Testis (tissue), 3 donors: ENCODE data around the gene CHMP2A. TPM values are rescaled to one million over a fixed set of nuclear protein-coding genes. Genes with fewer than 3 reads are reported as not detected.

Source experiments
- DNase-seq: peaks from one replicate; pipeline ENCODE4 v3.0.0-alpha.2; 2019
- H3K27ac ChIP-seq, 2 donors: fragments of 200-600 bp; sonication (generic); one replicate each; pipeline ENCODE4 v1.5.1; 2019
- H3K27me3 ChIP-seq: fragments of 200-600 bp; sonication (generic); one replicate; pipeline ENCODE4 v1.5.1; 2019
- H3K36me3 ChIP-seq: fragments of 200-600 bp; sonication (generic); one replicate; pipeline ENCODE4 v1.5.1; 2017; ENCODE audit warnings: low read depth; ENCODE audit errors: missing control alignments
- H3K4me1 ChIP-seq: fragments of 200-600 bp; sonication (generic); one replicate; pipeline ENCODE4 v1.5.1; 2019
- H3K4me3 ChIP-seq, 2 donors: fragments of 200-600 bp; sonication (generic); one replicate each; pipeline ENCODE4 v1.5.1; 2017 to 2019
- H3K9me3 ChIP-seq: fragments of 200-600 bp; sonication (generic); one replicate; pipeline ENCODE4 v1.5.1; 2017
- POLR2A ChIP-seq: fragments of 450-650 bp; IDR thresholded peaks from one replicate; pipeline ENCODE4 v1.6.1; 2017; ENCODE audit warnings: antibody characterized with exemption, mild to moderate bottlenecking, moderate library complexity
- WGBS, 2 donors: methylation state at CpG; one replicate each; pipeline ENCODE4 v1.1.5; 2018; 5-methylcytosine and 5-hydroxymethylcytosine counted together
- intact Hi-C: fragments of 100-400 bp; cut with DNase I; formaldehyde crosslinking; loops from one replicate; pipeline ENCODE4 v1.15.1; 2023; ENCODE audit warnings: low total_unique reads
- polyA plus RNA-seq: library from polyadenylated mRNA; stranded (reverse); fragments of 350-450 nt; fragmentation: Illumina TruSeq; extraction: RNeasy Lipid Tissue Mini Kit (QIAGEN cat#74804); gene quantifications from one replicate; pipeline ENCODE4 v1.2.3, GENCODE V29; 2014; ENCODE audit warnings: low read depth, low replicate concordance; ENCODE audit not compliant: insufficient read depth
- total RNA-seq, 2 donors: library from RNA; depleted of rRNA; stranded (reverse); fragments of >200 nt; gene quantifications; one replicate each; pipeline ENCODE4 v1.2.3, GENCODE V29; 2016
- TF ChIP-seq, protein P1 (sequence below), 3 experiments: fragments of 450-650 bp in 2 of 3; fragments of 200-600 bp in 1 of 3; sonication (generic) in 1 of 3; IDR thresholded peaks; one replicate each; pipeline ENCODE4 v1.5.1; 2016 to 2019; ENCODE audit warnings: antibody characterized with exemption in 3 of 3, mild to moderate bottlenecking in 2 of 3, moderate library complexity in 1 of 3

Gene CHMP2A
- total and polyA plus RNA-seq, 3 donors from 2014 or later: 115 to 155 (median 126) TPM

- WGBS, 2 donors: 0 to 1% methylated on average over 11 to 12 of the region's 14 CpGs
- H3K4me1 ChIP-seq: peaks cover 19% of the 10 kb centered on the region
- peak; percentile 72 for DNase-seq
- H3K9me3 ChIP-seq: no peaks in the 10 kb centered on the region
- no peaks in the 10 kb centered on the region for H3K36me3 ChIP-seq
- TF ChIP-seq POLR2A: no peak
- TF ChIP-seq, protein P1, sequence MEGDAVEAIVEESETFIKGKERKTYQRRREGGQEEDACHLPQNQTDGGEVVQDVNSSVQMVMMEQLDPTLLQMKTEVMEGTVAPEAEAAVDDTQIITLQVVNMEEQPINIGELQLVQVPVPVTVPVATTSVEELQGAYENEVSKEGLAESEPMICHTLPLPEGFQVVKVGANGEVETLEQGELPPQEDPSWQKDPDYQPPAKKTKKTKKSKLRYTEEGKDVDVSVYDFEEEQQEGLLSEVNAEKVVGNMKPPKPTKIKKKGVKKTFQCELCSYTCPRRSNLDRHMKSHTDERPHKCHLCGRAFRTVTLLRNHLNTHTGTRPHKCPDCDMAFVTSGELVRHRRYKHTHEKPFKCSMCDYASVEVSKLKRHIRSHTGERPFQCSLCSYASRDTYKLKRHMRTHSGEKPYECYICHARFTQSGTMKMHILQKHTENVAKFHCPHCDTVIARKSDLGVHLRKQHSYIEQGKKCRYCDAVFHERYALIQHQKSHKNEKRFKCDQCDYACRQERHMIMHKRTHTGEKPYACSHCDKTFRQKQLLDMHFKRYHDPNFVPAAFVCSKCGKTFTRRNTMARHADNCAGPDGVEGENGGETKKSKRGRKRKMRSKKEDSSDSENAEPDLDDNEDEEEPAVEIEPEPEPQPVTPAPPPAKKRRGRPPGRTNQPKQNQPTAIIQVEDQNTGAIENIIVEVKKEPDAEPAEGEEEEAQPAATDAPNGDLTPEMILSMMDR (IDR thresholded peaks at IDR 0.05): peak in 1 of 3 experiments; percentile 56
- peak overlapping the region; percentile 94 to 97 for H3K27ac ChIP-seq
- peak overlapping the region; percentile 81 to 94 for H3K4me3 ChIP-seq
- intact Hi-C loops: no loop called here
- no peaks in the 10 kb centered on the region for H3K27me3 ChIP-seq
Observed at GRCh38 chr19:58519087-58519354, 35.9 kb downstream of the CHMP2A start.

DNA sequence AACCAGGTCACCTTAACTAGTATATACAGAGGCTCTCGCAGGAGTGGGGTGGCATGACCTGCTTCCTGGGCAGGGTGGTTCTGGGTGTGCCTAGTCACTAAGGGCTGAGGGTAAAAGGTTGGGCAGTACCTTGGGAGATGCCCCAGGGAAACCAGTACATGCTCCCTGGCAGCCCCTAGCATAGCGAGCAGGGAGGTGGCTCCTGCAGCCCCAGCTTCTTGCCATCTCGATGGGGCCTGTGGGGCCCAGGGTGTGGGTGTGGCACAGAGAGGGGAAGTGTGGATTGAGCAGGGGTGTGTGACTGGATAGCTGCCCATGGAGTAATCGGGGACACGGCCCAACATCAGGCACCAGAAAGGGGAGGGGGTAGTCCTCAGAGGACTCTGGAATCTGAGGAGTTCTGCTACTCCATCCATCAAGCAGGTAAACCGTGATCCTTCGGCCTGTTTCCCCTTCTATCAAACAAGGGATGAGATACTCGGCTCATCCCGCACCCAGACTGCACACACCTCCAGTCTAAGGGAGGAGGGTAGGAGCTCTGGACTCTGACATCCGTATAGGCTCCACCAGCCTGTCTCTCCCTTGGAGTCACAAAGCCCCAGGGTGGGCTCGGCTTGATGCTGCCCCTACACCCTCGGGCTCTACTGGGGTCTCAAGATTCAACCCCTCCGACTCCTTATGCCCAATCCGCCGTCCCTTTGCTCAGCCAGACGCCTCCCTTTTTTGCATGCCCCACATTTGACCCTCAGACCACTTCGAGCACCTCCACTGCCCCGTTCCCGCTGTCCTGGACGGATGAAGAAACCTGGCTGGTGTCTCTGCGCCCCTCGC, 36.4 kb downstream of the CHMP2A start:
- peak overlapping the region; percentile 81 to 94 for H3K4me3 ChIP-seq
- no peak for TF ChIP-seq POLR2A
- TF ChIP-seq, protein P1 (IDR thresholded peaks at IDR 0.05): peak in 2 of 3 experiments; percentile 20 to 50
- H3K4me1 ChIP-seq: peaks cover 19% of the 10 kb centered on the region
- DNase-seq: no peak
- H3K9me3 ChIP-seq: no peaks in the 10 kb centered on the region
- H3K36me3 ChIP-seq: no peaks in the 10 kb centered on the region
- H3K27me3 ChIP-seq: no peaks in the 10 kb centered on the region
- intact Hi-C loops: no loop called here
- peak overlapping the region; percentile 94 to 97 for H3K27ac ChIP-seq
- WGBS, 2 donors: 5 to 11% methylated on average over 16 to 22 of the region's 22 CpGs

DNA sequence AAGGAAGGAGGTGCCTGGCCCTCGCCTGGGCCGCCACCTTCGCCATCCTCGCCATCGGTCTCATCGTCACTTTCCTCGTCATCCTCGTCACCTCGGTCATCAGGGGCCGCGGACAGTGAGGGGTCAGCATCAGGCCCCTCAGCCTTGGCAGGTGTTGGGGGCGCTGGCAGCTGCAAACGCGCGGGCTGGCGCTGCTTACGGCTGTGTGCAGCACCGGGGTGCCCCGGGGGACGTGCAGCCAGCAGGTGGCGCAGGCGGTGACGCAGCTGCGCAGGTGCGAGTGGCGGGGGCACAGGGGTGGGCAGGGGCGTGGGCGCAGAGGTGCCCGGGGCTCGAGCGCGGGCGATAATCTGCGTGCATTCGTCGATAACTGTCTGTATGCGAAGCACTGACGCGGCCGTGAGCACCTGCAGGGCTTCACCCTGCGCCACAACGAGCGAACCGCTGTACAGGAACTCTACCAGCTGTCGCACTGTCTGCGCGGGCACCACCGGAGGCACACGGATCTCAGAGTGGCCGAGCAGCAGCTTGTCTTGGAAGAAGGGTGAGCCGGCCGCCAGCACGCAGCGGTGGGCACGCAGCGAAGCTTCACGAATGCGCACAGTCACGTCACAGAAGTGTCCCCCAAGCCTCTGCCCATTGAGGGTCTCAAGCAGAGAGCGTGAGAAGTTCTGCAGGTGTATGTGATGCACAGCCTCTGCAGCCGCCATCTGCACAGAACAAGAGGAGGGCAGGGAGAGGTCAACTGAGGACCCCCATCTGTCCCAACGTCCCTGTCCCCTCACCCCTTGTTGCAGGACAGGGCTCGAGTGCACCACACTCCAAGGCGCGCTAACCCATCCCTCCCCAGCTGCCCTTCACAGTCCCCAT, 37.7 kb downstream of the CHMP2A start:
- TF ChIP-seq, protein P1 (IDR thresholded peaks at IDR 0.05): no peak
- TF ChIP-seq POLR2A: no peak
- Histone ChIP-seq H3K36me3 (no peaks in the 10 kb centered on the region), H3K27ac (no peak overlapping the region), H3K4me1 (peaks cover 19% of the 10 kb centered on the region), H3K27me3 (no peaks in the 10 kb centered on the region), H3K9me3 (no peaks in the 10 kb centered on the region), H3K4me3 (no peak overlapping the region)
- intact Hi-C loops: no loop called here
- DNase-seq: no peak
- 89 to 95% methylated on average over 25 to 65 of the region's 65 CpGs for WGBS, 2 donors

DNA sequence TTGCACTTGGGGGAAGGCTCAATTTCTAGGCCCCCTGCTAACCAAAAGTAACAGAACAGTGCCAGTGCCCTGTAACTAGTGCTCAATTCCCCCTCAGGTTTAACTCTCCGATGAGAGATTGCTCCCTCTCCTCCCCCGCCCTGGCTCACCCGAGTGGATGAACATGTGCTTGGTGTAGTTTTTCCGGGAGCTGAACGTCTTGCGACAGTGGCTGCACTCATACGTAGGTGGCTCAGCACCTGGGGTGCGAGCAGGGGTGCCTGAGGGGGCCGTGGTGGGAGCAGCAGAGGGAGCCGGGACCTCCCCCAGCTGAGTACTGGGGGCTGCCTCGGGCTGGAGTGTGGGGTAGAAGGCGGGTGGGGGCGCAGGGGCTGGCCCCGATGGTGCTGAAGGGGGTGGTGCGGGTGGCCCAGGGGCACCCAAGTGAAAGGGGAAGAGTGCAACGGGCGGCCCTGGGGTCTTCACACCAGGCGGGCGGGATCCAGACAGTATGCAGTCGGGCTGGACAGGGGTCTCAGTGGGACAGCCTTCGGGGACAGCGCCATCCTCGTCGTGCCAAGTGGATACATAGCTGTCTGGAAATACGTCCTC, 38.6 kb downstream of the CHMP2A start:
- Histone ChIP-seq H3K36me3 (no peaks in the 10 kb centered on the region), H3K27me3 (no peaks in the 10 kb centered on the region), H3K9me3 (no peaks in the 10 kb centered on the region), H3K27ac (no peak overlapping the region), H3K4me3 (no peak overlapping the region), H3K4me1 (peaks cover 24% of the 10 kb centered on the region)
- intact Hi-C loops: no loop called here
- TF ChIP-seq POLR2A: no peak
- TF ChIP-seq, protein P1 (IDR thresholded peaks at IDR 0.05): no peak
- WGBS, 2 donors: 85 to 88% methylated on average over 16 to 25 of the region's 25 CpGs
- DNase-seq: no peak
